Fibroblast of lung (primary cell): ENCODE results near the gene SCUBE3.

Source experiments
- EZH2 ChIP-seq: IDR thresholded peaks from 2 replicates; pipeline ENCODE4 v1.5.1; 2012; ENCODE audit warnings: low read length, control low read depth, mild to moderate bottlenecking; ENCODE audit errors: missing control alignments
- TF ChIP-seq, protein P1 (sequence below), 2 donors: IDR thresholded peaks in 1 of 2; conservative IDR thresholded peaks in 1 of 2; 1 replicate in 1 of 2; 2 replicates in 1 of 2; pipeline ENCODE4 v1.5.1; 2011 to 2012; ENCODE audit warnings: low read length in 2 of 2, control low read depth in 1 of 2, inconsistent platforms in 1 of 2, low read depth in 1 of 2, mild to moderate bottlenecking in 1 of 2

DNA sequence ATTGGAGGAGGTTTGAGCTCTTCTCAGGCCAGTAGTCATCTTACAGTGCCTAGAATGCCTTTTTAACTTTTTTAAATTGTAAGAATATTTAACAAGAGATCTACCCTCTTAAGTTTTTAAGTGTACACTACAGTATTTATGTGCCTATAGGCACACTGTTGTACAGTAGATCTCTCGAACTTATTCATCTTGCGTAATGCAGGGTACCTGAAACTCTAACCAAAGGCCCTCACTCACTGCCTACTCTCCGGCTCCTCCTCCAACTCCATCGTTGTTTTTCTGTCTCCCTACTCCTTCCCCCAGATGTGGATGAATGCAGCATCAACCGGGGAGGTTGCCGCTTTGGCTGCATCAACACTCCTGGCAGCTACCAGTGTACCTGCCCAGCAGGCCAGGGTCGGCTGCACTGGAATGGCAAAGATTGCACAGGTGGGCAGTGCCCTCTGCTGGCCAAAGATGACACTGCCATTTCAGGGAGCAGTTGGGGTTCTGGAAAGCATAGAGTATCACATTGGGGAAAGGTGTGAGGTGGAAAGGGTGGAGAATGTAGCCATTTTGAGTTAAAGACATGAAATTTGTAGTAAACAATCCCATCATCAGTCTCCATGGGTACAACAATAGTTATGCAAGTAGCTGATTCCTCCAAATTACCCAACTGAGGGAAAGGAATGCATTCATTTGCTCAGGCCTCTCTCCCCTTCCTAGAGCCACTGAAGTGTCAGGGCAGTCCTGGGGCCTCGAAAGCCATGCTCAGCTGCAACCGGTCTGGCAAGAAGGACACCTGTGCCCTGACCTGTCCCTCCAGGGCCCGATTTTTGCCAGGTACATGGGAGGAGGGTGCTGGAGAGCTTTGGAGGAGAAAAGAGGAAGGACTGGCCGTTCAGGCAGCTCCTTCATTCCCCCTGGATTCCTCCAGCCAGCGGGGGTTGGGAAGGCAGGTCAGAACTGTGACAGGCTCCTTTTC, 27.4 kb downstream of the SCUBE3 start:
- TF ChIP-seq, protein P1, sequence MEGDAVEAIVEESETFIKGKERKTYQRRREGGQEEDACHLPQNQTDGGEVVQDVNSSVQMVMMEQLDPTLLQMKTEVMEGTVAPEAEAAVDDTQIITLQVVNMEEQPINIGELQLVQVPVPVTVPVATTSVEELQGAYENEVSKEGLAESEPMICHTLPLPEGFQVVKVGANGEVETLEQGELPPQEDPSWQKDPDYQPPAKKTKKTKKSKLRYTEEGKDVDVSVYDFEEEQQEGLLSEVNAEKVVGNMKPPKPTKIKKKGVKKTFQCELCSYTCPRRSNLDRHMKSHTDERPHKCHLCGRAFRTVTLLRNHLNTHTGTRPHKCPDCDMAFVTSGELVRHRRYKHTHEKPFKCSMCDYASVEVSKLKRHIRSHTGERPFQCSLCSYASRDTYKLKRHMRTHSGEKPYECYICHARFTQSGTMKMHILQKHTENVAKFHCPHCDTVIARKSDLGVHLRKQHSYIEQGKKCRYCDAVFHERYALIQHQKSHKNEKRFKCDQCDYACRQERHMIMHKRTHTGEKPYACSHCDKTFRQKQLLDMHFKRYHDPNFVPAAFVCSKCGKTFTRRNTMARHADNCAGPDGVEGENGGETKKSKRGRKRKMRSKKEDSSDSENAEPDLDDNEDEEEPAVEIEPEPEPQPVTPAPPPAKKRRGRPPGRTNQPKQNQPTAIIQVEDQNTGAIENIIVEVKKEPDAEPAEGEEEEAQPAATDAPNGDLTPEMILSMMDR (conservative IDR thresholded peaks at IDR 0.05 in 1 of 2, IDR thresholded peaks at IDR 0.05 in 1 of 2; ENCODE audit: low read depth in 1 of 2, low read length in 2 of 2), result peak; percentile 94 to 96
- no peak for TF ChIP-seq EZH2
